SJCRH30 (cell line): Measurements from ENCODE around the gene WTIP. TPM values are rescaled to one million over a fixed set of nuclear protein-coding genes. Genes with fewer than 3 reads are reported as not detected.
"Not testable (repeated sequence)": the region's sequence is repeated elsewhere in the genome, so short reads cannot be mapped to it uniquely, and the experiment has no call there.

Source experiments
- DNase-seq, 2 experiments: peaks; one replicate each; pipeline ENCODE4 v3.0.0-alpha.2; 2015 to 2020
- H3K27ac ChIP-seq: fragments of 250-450 bp; sonication (Bioruptor Pico); 2 replicates; pipeline ENCODE4 v1.5.1; 2020; ENCODE audit warnings: mild to moderate bottlenecking, moderate library complexity
- H3K27me3 ChIP-seq: fragments of 250-450 bp; sonication (Bioruptor Pico); 2 replicates; pipeline ENCODE4 v1.5.1; 2020; ENCODE audit warnings: mild to moderate bottlenecking, moderate library complexity
- H3K36me3 ChIP-seq: fragments of 250-450 bp; sonication (Bioruptor Pico); 2 replicates; pipeline ENCODE4 v1.5.1; 2020; ENCODE audit warnings: mild to moderate bottlenecking, moderate library complexity
- H3K4me1 ChIP-seq: fragments of 250-450 bp; sonication (Bioruptor Pico); 2 replicates; pipeline ENCODE4 v1.5.1; 2020; ENCODE audit warnings: mild to moderate bottlenecking, moderate library complexity
- H3K4me3 ChIP-seq: fragments of 250-450 bp; sonication (Bioruptor Pico); 2 replicates; pipeline ENCODE4 v1.5.1; 2020; ENCODE audit warnings: mild to moderate bottlenecking, moderate library complexity
- H3K9me3 ChIP-seq: fragments of 250-450 bp; sonication (Bioruptor Pico); replicated peaks from 2 replicates; pipeline ENCODE4 v1.5.1; 2020; ENCODE audit warnings: mild to moderate bottlenecking, moderate library complexity
- total RNA-seq: library from RNA; depleted of rRNA; stranded (reverse); fragments of >200 nt; shearing (Covaris generic); gene quantifications from 2 replicates; pipeline ENCODE4 v1.2.3, GENCODE V29; 2014

Gene WTIP
- total RNA-seq, 1 experiment from 2014 or later = 15.9 TPM

DNA sequence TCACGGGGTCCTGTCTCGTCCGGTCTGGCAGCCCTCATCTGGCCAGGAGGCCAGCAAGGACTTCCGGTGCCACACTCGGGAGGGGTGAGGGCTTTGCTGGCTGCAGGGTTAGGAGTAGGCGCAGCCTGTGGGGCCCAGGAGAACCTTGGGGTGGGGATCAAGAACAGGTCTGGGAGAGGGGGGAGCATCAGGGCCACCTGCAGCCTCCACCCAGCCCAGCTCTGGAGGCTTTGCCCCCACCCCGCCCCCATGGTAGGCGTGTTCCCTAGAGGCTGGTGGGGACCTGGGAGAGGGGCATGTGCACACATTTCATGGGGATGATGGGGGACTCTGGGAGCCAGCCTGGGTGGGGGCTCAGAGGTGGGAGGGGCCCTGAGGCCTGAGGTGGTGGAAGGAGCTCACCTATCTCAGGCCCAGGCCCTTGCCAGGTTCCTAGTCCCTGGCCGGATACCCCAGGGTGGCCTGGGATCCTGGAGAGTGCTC is 23.3 kb downstream of the WTIP start:
- no peaks in the 10 kb centered on the region for H3K36me3 ChIP-seq
- H3K9me3 ChIP-seq = no peaks in the 10 kb centered on the region
- no peak overlapping the region for H3K4me3 ChIP-seq
- H3K27me3 ChIP-seq = no peaks in the 10 kb centered on the region
- no peaks in the 10 kb centered on the region; the same call in 1 of the 2 replicates for H3K4me1 ChIP-seq
- no peak for DNase-seq
- H3K27ac ChIP-seq = no peak overlapping the region

DNA sequence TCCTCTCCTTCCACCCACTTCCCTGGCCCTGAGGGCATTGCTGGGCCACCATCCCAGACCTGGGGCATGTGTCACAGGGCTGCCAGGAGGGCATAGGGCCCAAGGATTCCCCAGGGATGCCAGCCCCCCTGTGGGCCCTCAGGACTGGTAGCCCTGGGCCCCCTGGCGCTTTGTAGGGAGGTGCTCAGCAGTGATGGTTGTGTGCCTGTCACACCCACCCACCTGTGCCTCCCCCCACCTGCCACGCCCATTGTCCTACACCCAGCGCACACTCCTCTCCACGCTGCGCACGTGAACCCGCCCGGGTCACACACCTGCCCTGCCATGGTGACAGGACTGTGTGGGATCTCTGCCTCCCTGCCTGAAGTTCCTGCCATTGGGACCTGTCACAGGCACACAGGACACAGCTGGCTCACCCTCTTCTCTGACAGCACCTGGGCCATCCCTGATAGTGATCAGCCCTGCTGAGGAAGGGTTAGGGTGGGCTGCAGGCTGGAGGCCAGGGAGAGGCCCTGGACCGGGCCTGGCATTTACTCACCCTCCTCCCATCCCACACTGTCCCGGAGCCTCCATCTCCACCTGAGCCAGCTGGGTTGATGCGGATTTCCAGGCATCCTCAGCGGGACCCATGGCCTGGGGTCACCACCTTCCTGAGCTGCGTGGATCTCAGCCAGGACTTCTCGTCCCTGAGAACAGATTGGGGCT is 23.9 kb downstream of the WTIP start:
- no peak for DNase-seq
- Histone ChIP-seq H3K4me3 (no peak overlapping the region), H3K4me1 (no peaks in the 10 kb centered on the region; the same call in 1 of the 2 replicates), H3K36me3 (no peaks in the 10 kb centered on the region), H3K27me3 (no peaks in the 10 kb centered on the region), H3K27ac (no peak overlapping the region), H3K9me3 (no peaks in the 10 kb centered on the region)

DNA sequence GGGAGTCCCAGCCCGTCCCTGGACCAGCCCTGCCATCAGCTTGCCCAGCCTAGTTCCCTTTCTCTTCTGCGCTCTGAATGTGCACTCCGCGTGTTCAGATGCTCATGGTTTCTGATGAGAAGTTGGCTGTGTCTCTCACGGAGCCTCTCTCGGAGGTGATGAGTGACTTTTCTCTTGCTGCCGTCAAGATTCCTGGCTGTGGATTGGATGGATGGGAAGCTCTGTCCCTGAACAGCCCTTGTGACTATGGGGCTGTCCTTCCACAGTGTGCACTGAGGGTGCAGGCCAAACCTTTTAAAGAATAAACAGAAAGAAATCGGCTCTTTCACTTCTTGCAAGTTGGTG is 24.4 kb downstream of the WTIP start:
- H3K36me3 ChIP-seq = no peaks in the 10 kb centered on the region
- H3K27me3 ChIP-seq = no peaks in the 10 kb centered on the region
- peaks cover 5% of the 10 kb centered on the region; the same call in 1 of the 2 replicates for H3K9me3 ChIP-seq
- H3K4me1 ChIP-seq = no peaks in the 10 kb centered on the region; the same call in 1 of the 2 replicates
- H3K27ac ChIP-seq = no peak overlapping the region
- no peak for DNase-seq
- no peak overlapping the region for H3K4me3 ChIP-seq

DNA sequence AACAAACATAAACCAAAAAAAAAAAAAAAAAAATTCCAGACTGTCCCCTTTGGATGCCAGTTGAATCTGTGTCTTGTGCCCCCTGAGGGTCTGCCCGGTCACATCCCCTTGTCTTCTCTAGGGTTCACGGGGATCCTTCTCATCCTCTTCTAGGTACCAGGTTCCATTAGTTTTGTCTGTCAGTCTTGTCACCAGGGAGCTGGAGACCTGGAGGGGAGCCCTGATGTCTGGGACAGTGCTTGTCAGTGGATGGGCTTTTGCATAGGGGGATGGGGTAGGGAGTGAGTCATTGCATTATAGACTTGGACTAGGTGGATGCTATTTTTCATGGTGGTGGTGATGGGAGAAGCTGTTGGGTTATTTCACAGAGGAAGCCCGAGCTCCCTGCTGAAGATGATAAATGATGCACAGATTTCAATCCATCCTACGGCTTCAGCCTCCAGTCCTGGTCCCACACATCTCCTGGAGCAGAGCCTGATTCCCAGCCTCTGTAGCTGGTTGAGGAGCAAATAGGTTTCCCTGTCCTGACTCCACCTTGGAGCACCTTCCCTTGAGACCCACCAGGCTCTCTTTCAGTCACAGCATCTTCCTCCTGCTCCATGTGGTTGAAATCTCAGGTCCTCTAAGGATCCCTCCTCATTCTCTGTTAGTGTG is 26.0 kb downstream of the WTIP start:
- H3K36me3 ChIP-seq = no peaks in the 10 kb centered on the region
- no peak for DNase-seq
- no peaks in the 10 kb centered on the region for H3K27me3 ChIP-seq
- no peak overlapping the region for H3K4me3 ChIP-seq
- H3K27ac ChIP-seq = no peak overlapping the region
- peaks cover 6% of the 10 kb centered on the region; the same call in 1 of the 2 replicates for H3K9me3 ChIP-seq
- H3K4me1 ChIP-seq = no peaks in the 10 kb centered on the region

DNA sequence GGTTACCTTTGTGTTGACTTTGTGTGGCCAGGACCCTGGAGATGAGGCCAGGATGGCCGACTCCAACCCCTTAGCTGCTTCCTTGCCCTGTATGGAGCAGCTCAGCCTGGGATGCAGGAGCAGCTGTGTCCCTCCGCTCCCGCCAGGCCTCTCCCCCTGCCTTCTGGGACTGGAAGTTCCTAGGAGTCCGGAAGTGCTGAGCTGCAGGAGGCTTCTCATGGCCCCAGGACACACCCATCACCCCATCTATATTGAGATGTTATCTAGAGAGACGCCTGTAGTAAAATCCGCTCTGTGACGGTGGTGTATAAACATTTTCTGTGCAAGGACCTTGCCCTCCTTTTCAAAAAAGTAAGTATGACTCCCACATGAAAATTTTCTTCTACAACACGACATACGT is 27.0 kb downstream of the WTIP start:
- Histone ChIP-seq H3K36me3 (no peaks in the 10 kb centered on the region), H3K4me3 (no peak overlapping the region), H3K4me1 (no peaks in the 10 kb centered on the region), H3K27me3 (no peaks in the 10 kb centered on the region), H3K27ac (no peak overlapping the region), H3K9me3 (peaks cover 6% of the 10 kb centered on the region; the same call in 1 of the 2 replicates)
- peak; percentile 68 to 71 for DNase-seq

DNA sequence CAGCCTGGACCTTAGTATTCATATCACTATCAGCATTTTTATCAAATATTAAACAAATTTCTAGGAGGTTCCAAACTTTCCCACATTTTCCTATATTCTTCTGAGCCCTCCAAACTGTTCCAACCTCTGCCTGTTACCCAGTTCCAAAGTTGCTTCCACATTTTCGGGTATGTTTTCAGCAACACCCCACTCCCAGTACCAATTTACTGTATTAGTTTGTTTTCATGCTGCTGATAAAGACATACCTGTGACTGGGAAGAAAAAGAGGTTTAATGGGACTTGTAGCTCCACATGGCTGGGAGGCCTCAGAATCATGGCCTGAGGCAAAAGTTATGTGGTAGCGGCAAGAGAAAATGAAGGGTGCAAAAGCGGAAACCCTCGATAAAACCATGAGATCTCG is 29.3 kb downstream of the WTIP start:
- not testable (repeated sequence) for H3K9me3 ChIP-seq, H3K27me3 ChIP-seq, DNase-seq, H3K4me1 ChIP-seq, H3K36me3 ChIP-seq, H3K27ac ChIP-seq, H3K4me3 ChIP-seq

DNA sequence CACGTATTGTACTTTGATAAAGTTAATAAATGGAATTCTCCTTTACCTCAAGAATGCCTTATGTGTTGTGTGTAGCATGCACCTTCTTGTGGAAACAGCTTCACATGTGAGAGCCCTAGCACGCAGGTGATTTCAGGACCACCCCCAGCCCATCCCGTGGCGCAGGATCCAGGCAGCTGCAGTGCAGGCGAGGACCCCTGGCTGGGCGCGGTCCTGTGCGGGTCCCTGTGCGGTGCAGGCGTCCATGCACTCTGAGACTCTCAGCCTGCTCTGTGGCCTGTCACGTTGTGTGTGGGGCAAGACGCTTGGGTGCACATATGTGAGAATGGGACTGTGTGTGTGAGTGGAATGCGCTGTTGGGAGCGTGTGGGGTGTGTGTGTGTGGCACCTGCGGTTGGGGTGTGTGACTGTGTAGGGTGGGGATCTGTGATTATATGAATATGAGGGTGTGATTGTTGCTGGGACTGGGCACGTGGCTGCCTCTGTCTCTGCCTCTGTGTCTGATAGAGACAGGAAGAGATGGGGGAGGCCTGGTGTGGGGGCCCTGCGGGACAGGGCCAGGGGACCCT is 30.8 kb downstream of the WTIP start:
- DNase-seq = no peak
- Histone ChIP-seq H3K4me1 (no peaks in the 10 kb centered on the region), H3K27ac (no peak overlapping the region), H3K4me3 (no peak overlapping the region), H3K27me3 (no peaks in the 10 kb centered on the region), H3K9me3 (peaks cover 6% of the 10 kb centered on the region; the same call in 1 of the 2 replicates), H3K36me3 (no peaks in the 10 kb centered on the region)

DNA sequence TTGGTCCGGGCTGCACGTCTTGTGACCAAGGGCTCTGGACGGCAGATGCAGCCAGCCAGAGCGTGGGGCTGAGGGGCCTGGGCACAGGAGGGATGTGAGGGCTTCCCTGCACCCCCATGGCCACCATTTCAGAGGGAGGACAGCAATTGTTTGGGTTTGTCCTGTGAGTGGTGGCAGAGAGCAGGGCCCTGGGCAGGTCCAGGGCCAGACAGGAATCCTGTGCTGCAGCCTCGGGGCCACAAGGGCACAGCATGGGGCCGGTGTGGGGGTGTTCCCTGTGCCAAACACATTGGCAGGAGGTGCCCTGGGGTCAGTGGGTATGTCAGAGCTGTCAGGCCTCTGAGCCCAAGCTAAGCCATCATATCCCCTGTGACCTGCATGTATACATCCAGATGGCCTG is 32.2 kb downstream of the WTIP start:
- Histone ChIP-seq H3K36me3 (no peaks in the 10 kb centered on the region), H3K9me3 (peaks cover 6% of the 10 kb centered on the region; the same call in 1 of the 2 replicates), H3K27me3 (no peaks in the 10 kb centered on the region), H3K4me1 (no peaks in the 10 kb centered on the region), H3K27ac (no peak overlapping the region), H3K4me3 (no peak overlapping the region)
- DNase-seq = no peak

DNA sequence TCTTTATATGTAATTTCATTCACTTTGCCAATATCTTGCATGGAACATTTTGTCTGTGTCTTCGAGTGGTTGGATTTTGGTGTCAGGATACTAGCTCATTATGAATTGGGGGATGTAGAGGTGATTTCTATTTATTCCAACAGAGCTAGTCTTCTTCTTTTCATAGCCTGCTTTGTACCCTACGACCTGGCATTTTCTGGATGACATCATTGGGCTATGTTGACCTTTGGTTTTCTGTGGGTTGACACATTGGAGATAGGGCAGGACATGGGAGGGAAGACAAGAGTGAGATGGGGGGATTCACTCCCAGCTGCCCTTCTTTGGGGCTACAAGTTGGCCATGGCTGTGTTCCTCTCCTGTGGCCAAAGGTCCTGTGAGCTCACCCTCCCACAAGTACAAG is 38.0 kb downstream of the WTIP start:
- H3K4me3 ChIP-seq = no peak overlapping the region
- H3K4me1 ChIP-seq = no peaks in the 10 kb centered on the region
- no peak for DNase-seq
- H3K27ac ChIP-seq = no peak overlapping the region
- no peaks in the 10 kb centered on the region for H3K27me3 ChIP-seq
- no peaks in the 10 kb centered on the region for H3K36me3 ChIP-seq
- no peaks in the 10 kb centered on the region for H3K9me3 ChIP-seq

DNA sequence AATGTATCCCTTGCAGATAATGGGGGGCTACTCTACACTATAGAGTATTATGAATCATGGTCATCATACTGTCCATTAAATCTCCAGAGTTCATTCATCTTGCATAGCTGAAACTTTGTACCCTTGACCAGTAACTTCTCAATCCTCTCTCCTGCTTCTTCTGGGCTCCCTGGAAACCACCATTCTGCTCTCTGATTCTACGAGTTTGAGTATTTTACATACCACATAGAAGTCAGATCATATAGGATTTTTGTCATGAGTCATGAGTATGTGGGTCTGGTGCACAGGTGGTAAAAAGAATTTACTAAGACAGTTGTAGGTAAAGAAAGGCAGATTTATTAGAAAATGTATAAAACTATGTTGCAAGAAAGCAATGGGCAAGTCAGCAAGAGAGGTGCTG is 41.9 kb downstream of the WTIP start:
- Histone ChIP-seq H3K4me3 (no peak overlapping the region), H3K4me1 (no peaks in the 10 kb centered on the region), H3K36me3 (no peaks in the 10 kb centered on the region), H3K9me3 (no peaks in the 10 kb centered on the region), H3K27me3 (no peaks in the 10 kb centered on the region), H3K27ac (no peak overlapping the region)
- DNase-seq = no peak

DNA sequence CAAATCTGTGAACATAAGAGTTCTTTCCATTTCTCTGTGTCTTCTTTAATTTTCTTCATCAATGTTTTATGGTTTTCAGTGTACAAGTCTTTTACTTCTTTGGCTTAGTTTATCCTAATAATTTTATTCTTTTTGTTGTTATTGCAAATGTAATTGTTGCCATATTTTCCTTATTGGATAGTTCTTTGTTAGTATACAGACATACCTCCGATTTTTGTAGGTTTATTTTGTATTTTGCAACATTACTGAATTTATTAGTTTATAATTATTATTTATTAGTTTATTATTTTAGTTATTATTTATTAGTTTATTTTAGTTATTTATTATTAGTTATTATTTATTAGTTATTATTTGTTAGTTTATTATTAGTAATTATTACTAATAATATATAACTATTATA is 43.4 kb downstream of the WTIP start:
- Histone ChIP-seq H3K27ac (no peak overlapping the region), H3K36me3 (no peaks in the 10 kb centered on the region), H3K4me3 (no peak overlapping the region), H3K27me3 (no peaks in the 10 kb centered on the region), H3K4me1 (no peaks in the 10 kb centered on the region), H3K9me3 (no peaks in the 10 kb centered on the region)
- no peak for DNase-seq

DNA sequence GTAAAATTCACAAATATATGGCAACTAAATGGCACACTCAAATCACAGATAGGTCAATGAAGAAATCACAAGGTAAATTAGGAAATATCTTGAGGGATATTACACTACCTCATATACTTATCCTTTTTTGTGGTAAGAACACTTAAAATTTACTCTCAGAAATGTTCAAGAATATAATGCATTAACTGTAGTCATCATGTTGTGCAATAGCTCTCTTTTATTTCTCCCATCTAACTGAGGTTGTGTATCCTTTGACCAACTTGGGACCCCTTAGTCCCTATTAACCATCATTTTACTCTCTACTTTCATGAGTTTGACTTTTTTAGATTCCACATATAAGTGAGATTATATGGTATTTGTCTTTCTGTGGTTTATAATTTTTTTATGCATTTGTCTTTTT is 52.6 kb downstream of the WTIP start:
- Histone ChIP-seq H3K36me3 (no peaks in the 10 kb centered on the region), H3K9me3 (no peaks in the 10 kb centered on the region), H3K4me1 (no peaks in the 10 kb centered on the region), H3K27ac (no peak overlapping the region), H3K27me3 (no peaks in the 10 kb centered on the region), H3K4me3 (no peak overlapping the region)
- DNase-seq = no peak

DNA sequence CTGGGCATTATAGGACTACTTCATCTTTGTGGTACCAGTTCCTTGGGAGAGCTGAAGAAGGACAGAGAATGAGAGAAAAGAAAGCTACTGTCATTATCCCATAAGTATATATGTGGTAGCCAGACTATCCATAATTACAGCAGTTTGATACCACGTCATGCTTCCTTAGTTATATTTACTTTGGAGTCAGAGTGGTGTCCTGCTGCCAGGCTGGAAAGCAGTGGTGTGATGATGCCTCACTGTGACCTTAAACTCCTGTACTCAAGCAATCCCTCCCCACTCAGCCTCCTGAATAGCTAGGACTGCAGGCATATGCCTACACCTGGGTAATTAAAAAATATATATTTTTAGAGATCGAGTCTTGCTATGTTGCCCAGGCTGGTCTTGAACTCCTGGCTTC is 57.8 kb downstream of the WTIP start:
- Histone ChIP-seq H3K4me3 (no peak overlapping the region), H3K36me3 (no peaks in the 10 kb centered on the region), H3K27ac (no peak overlapping the region), H3K27me3 (no peaks in the 10 kb centered on the region), H3K9me3 (peaks cover 12% of the 10 kb centered on the region; the same call in 1 of the 2 replicates), H3K4me1 (no peaks in the 10 kb centered on the region)
- DNase-seq = no peak

DNA sequence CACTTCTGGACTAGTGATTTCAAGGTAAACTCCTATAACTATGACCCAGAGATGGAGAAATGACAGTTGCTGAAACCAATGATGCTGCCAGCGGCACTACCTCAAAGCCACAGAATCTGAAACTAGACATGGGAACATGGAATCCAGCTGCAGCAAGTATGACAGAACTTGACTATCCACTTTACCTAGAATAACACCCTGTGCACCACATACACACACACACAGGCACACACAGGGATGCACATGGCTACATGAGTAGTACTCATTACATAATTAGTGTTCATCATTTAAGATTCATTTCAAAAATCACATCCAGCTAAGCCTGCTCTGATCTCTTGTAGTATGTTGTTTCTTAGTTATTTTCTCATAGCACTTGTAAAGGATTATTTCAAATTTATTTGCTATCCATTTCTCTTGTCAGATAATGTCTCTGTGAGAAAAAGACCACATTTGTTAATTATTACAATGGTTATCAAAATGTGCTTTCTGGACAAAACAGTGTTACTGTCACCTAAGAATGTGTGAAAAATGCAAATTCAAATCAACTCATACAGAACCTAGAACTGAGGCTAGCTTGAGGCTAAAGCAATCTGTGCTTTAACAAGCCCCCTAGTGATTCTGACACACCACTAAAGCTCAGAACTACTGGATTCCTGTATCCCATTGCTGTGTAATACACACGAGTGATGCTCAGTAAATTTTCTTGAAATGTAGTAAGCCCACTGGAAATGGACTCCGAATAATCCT is 59.4 kb downstream of the WTIP start:
- DNase-seq = no peak
- peaks cover 12% of the 10 kb centered on the region; the same call in 1 of the 2 replicates for H3K9me3 ChIP-seq
- no peaks in the 10 kb centered on the region for H3K36me3 ChIP-seq
- H3K4me3 ChIP-seq = no peak overlapping the region
- no peaks in the 10 kb centered on the region for H3K27me3 ChIP-seq
- H3K4me1 ChIP-seq = no peaks in the 10 kb centered on the region
- H3K27ac ChIP-seq = no peak overlapping the region

DNA sequence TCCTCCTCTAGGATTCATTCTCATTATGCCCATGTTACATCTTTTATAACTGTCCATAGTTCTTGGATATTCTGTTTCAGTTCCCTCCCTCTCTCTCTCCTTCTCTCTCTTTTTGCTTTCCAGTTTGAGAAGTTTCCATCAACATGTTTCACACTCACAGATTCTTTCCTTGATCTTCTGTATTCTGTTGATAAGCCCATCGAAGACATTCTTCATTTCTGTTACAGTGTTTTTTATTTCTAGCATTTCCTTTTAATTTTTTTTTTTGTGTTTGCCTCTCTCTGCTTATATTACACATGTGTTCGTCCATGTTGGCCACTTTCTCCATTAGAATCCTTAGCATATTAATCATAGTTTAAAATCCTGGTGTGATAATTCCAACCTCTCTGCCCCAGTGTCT is 68.3 kb downstream of the WTIP start:
- Histone ChIP-seq H3K27me3 (peaks cover 12% of the 10 kb centered on the region), H3K9me3 (0 out of 2 replicates have a peak, but pooled peaks cover 8% of the 10 kb centered on the region), H3K4me3 (no peak overlapping the region), H3K36me3 (no peaks in the 10 kb centered on the region), H3K4me1 (no peaks in the 10 kb centered on the region), H3K27ac (no peak overlapping the region)
- no peak for DNase-seq
